ENCODE data around the gene ADAMTSL4. TPM values are rescaled to one million over a fixed set of nuclear protein-coding genes. Genes with fewer than 3 reads are reported as not detected.

Gene ADAMTSL4
- total RNA-seq, 3 donors from 2014 or later (not counting 1 experiment from before 2014, with no cell fraction given): 1.7 to 2.9 (median 2.9) TPM

GRCh38 chr1:150554086-150554452 lies 4.9 kb downstream of the ADAMTSL4 start:
- Mint-ChIP-seq H3K4me1 (peaks cover 4 to 30% of the 10 kb centered on the region in 2 donors), H3K9me3 (no peaks in the 10 kb centered on the region), H3K4me3 (no peak overlapping the region), H3K36me3 (no peaks in the 10 kb centered on the region), H3K27ac (no peak overlapping the region), H3K27me3 (ENCODE audit: low read depth in 2 of 2) (peaks cover 0 to 4% of the 10 kb centered on the region in 2 donors)
- Histone ChIP-seq H3K27ac (ENCODE audit: low read length) (no peak overlapping the region), H3K9me3 (ENCODE audit: control insufficient read depth, insufficient read depth, low read length) (no peaks in the 10 kb centered on the region), H3K36me3 (ENCODE audit: control insufficient read depth, insufficient read depth, low read length) (no peaks in the 10 kb centered on the region), H3K27me3 (ENCODE audit: control insufficient read depth, insufficient read depth, low read length) (peaks cover 4% of the 10 kb centered on the region), H3K4me3 (ENCODE audit: low read length) (no peak overlapping the region), H3K4me1 (ENCODE audit: control insufficient read depth, insufficient read depth, low read length) (peaks cover 39% of the 10 kb centered on the region)
- WGBS (ENCODE audit: insufficient coverage): 96% methylated on average over 8 of the region's 8 CpGs
- ATAC-seq: no peak
- intact Hi-C loops (cut with micrococcal nuclease): no loop called here
- DNase-seq: no peak
- TF ChIP-seq, protein P1, sequence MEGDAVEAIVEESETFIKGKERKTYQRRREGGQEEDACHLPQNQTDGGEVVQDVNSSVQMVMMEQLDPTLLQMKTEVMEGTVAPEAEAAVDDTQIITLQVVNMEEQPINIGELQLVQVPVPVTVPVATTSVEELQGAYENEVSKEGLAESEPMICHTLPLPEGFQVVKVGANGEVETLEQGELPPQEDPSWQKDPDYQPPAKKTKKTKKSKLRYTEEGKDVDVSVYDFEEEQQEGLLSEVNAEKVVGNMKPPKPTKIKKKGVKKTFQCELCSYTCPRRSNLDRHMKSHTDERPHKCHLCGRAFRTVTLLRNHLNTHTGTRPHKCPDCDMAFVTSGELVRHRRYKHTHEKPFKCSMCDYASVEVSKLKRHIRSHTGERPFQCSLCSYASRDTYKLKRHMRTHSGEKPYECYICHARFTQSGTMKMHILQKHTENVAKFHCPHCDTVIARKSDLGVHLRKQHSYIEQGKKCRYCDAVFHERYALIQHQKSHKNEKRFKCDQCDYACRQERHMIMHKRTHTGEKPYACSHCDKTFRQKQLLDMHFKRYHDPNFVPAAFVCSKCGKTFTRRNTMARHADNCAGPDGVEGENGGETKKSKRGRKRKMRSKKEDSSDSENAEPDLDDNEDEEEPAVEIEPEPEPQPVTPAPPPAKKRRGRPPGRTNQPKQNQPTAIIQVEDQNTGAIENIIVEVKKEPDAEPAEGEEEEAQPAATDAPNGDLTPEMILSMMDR (IDR thresholded peaks at IDR 0.05): no peak

GRCh38 chr1:150555198-150555970 lies 6.2 kb downstream of the ADAMTSL4 start:
- no peak for DNase-seq
- no peaks in the 10 kb centered on the region for H3K36me3 ChIP-seq (ENCODE audit: control insufficient read depth, insufficient read depth, low read length)
- intact Hi-C loops (cut with micrococcal nuclease): no loop called here

DNA sequence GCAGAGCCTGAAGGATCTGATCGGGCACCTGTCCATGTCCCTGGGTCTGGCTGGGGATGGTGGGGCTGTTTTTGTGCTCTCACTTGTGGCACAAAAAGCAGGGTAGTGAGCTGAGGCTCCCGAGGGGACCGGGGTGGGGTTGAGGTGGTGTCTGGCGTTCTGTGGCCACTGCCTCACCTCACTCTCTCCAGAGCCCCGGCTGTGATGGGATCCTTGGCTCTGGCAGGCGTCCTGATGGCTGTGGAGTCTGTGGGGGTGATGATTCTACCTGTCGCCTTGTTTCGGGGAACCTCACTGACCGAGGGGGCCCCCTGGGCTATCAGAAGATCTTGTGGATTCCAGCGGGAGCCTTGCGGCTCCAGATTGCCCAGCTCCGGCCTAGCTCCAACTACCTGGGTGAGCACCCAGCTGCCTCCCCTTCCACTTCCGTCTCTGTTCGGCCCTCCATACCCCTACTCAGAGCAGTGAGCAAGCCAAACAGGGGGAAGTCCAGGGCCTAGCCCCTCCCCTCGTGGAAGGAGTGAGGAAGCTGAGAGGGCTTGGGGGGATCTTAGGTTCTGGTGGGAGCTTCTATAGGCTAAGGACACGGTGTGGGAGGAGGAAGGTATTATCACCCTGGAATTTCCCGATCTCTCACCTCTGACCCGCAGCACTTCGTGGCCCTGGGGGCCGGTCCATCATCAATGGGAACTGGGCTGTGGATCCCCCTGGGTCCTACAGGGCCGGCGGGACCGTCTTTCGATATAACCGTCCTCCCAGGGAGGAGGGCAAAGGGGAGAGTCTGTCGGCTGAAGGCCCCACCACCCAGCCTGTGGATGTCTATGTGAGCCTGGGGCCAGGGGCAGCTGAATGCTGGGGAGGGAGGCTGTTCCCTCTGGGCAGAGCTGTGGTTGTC lies 7.0 kb downstream of the ADAMTSL4 start:
- Histone ChIP-seq H3K4me1 (ENCODE audit: control insufficient read depth, insufficient read depth, low read length) (peaks cover 42% of the 10 kb centered on the region), H3K27ac (ENCODE audit: low read length) (no peak overlapping the region), H3K36me3 (ENCODE audit: control insufficient read depth, insufficient read depth, low read length) (no peaks in the 10 kb centered on the region), H3K9me3 (ENCODE audit: control insufficient read depth, insufficient read depth, low read length) (no peaks in the 10 kb centered on the region), H3K4me3 (ENCODE audit: low read length) (no peak overlapping the region), H3K27me3 (ENCODE audit: control insufficient read depth, insufficient read depth, low read length) (no peaks in the 10 kb centered on the region)
- no peak for ATAC-seq
- DNase-seq: no peak
- Mint-ChIP-seq H3K36me3 (no peaks in the 10 kb centered on the region), H3K9me3 (no peaks in the 10 kb centered on the region), H3K4me3 (no peak overlapping the region), H3K27ac (no peak overlapping the region), H3K4me1 (peaks cover 15 to 37% of the 10 kb centered on the region in 2 donors), H3K27me3 (ENCODE audit: low read depth in 2 of 2) (no peaks in the 10 kb centered on the region)
- WGBS (ENCODE audit: insufficient coverage): 95% methylated on average over 26 of the region's 26 CpGs
- TF ChIP-seq, protein P1 (IDR thresholded peaks at IDR 0.05): no peak
- intact Hi-C loops (cut with micrococcal nuclease): no loop called here

More at GRCh38 chr1:150555198-150555970, 6.2 kb downstream of the ADAMTSL4 start:
- WGBS (ENCODE audit: insufficient coverage): 89% methylated on average over 19 of the region's 19 CpGs
- no peak overlapping the region for H3K27ac ChIP-seq (ENCODE audit: low read length)
- Mint-ChIP-seq H3K4me1 (peaks cover 10 to 32% of the 10 kb centered on the region in 2 donors), H3K27me3 (ENCODE audit: low read depth in 2 of 2) (no peaks in the 10 kb centered on the region), H3K27ac (no peak overlapping the region), H3K36me3 (no peaks in the 10 kb centered on the region), H3K9me3 (no peaks in the 10 kb centered on the region), H3K4me3 (no peak overlapping the region)
- H3K4me3 ChIP-seq (ENCODE audit: low read length): no peak overlapping the region
- H3K27me3 ChIP-seq (ENCODE audit: control insufficient read depth, insufficient read depth, low read length): no peaks in the 10 kb centered on the region
- peaks cover 43% of the 10 kb centered on the region for H3K4me1 ChIP-seq (ENCODE audit: control insufficient read depth, insufficient read depth, low read length)
- no peak for ATAC-seq
- no peaks in the 10 kb centered on the region for H3K9me3 ChIP-seq (ENCODE audit: control insufficient read depth, insufficient read depth, low read length)
- TF ChIP-seq, protein P1 (IDR thresholded peaks at IDR 0.05): no peak
